ENCODE results near the gene ARID1B.
"Not testable (repeated sequence)": the region's sequence is repeated elsewhere in the genome, so short reads cannot be mapped to it uniquely, and the experiment has no call there.

ARID1B gene

DNA sequence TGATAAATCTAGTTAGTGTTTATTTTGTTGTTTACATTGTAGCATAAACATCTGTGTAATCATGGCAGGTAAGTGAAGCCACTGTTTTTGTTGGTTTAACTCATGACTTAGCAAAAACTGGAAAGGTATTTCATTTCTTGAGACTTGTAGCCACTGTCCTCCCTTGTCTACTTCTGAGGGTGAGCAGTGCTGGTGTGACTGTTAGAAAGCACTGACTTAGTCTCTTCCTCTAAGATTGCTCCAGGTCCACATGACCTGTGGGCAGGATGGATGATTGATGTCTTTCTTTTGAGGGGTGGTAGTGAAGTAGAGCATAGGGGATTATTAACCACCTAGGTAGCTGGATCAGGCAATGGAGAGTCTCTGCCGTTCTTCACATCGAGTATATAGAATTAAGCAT lies 203.8 kb downstream of the ARID1B start:
- Histone ChIP-seq H3K9me3 (ENCODE audit: insufficient read depth, low read length) (no peaks in the 10 kb centered on the region), H3K27ac (ENCODE audit: low read depth, low read length) (no peak overlapping the region), H4K20me1 (ENCODE audit: low read depth, low read length) (peaks cover 27% of the 10 kb centered on the region), H3K9me2 (replicated peaks; ENCODE audit: insufficient read depth, low read length) (no peaks in the 10 kb centered on the region), H3K27me3 (ENCODE audit: low read length) (no peaks in the 10 kb centered on the region), H3K4me3 (ENCODE audit: insufficient read depth, low read length, poor library complexity, severe bottlenecking) (no peak overlapping the region), H3K79me2 (ENCODE audit: insufficient read depth, low read length) (peaks cover 65% of the 10 kb centered on the region), H3K4me2 (ENCODE audit: low read depth, low read length, poor library complexity, severe bottlenecking) (no peak overlapping the region), H2AFZ (ENCODE audit: low read depth, low read length, severe bottlenecking) (no peak overlapping the region), H3K36me3 (ENCODE audit: low read length) (no peaks in the 10 kb centered on the region), H3F3A (ENCODE audit: insufficient read depth) (peaks cover 5% of the 10 kb centered on the region; the same call in 1 of the 2 replicates), H3K9ac (ENCODE audit: low read length) (no peak overlapping the region)
- no peak for TF ChIP-seq EZH2phosphoT487 (conservative IDR thresholded peaks at IDR 0.05; ENCODE audit: low read length)
- TF ChIP-seq, protein P1, sequence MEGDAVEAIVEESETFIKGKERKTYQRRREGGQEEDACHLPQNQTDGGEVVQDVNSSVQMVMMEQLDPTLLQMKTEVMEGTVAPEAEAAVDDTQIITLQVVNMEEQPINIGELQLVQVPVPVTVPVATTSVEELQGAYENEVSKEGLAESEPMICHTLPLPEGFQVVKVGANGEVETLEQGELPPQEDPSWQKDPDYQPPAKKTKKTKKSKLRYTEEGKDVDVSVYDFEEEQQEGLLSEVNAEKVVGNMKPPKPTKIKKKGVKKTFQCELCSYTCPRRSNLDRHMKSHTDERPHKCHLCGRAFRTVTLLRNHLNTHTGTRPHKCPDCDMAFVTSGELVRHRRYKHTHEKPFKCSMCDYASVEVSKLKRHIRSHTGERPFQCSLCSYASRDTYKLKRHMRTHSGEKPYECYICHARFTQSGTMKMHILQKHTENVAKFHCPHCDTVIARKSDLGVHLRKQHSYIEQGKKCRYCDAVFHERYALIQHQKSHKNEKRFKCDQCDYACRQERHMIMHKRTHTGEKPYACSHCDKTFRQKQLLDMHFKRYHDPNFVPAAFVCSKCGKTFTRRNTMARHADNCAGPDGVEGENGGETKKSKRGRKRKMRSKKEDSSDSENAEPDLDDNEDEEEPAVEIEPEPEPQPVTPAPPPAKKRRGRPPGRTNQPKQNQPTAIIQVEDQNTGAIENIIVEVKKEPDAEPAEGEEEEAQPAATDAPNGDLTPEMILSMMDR (IDR thresholded peaks at IDR 0.05; ENCODE audit: insufficient read depth, low read length, poor library complexity, severe bottlenecking), result no peak

DNA sequence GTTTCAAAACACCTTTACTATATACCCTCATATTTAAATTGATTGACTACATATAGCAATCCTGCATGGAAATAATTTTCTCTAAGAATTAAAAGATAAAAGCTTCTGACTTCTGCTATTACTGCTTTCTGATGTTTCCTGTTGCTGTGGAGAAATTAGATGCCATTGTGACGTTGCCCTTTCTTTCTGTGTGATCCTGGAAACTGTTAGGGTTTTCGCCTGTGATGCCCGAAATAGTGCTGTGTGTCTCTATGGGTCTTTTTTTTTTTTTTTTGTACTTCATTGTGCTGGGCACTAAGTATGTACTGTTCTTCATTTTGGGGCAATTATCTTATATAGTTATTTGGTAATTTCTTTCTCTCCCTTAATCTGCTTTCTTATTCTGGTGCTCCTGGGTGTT lies 205.0 kb downstream of the ARID1B start:
- Histone ChIP-seq H3F3A (ENCODE audit: insufficient read depth) (peaks cover 5% of the 10 kb centered on the region; the same call in 1 of the 2 replicates), H3K79me2 (ENCODE audit: insufficient read depth, low read length) (peaks cover 72% of the 10 kb centered on the region), H2AFZ (ENCODE audit: low read depth, low read length, severe bottlenecking) (no peak overlapping the region), H3K9ac (ENCODE audit: low read length) (no peak overlapping the region), H3K4me3 (ENCODE audit: insufficient read depth, low read length, poor library complexity, severe bottlenecking) (no peak overlapping the region), H3K27ac (ENCODE audit: low read depth, low read length) (no peak overlapping the region), H3K36me3 (ENCODE audit: low read length) (no peaks in the 10 kb centered on the region), H3K9me3 (ENCODE audit: insufficient read depth, low read length) (no peaks in the 10 kb centered on the region), H4K20me1 (ENCODE audit: low read depth, low read length) (peaks cover 27% of the 10 kb centered on the region), H3K27me3 (ENCODE audit: low read length) (no peaks in the 10 kb centered on the region), H3K4me2 (ENCODE audit: low read depth, low read length, poor library complexity, severe bottlenecking) (no peak overlapping the region), H3K9me2 (replicated peaks; ENCODE audit: insufficient read depth, low read length) (no peaks in the 10 kb centered on the region)
- TF ChIP-seq EZH2phosphoT487 (conservative IDR thresholded peaks at IDR 0.05; ENCODE audit: low read length), result no peak
- TF ChIP-seq, protein P1 (IDR thresholded peaks at IDR 0.05; ENCODE audit: insufficient read depth, low read length, poor library complexity, severe bottlenecking), result no peak

DNA sequence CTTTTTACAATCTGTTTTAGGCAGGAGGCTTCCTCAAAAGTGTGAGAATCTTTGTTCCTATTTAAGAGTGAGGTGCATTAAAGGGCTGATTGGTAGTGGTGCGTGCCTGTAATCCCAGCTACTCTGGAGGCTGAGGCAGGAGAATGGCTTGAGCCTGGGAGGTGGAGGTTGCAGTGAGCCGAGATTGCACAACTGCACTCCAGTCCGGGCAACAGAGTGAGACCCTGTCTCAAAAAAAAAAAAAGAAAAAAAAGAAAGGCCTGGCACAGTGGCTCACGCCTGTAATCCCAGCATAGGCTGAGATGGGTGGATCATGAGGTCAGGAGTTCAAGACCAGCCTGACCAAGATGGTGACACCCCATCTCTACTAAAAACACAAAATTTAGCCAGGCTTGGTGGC lies 205.7 kb downstream of the ARID1B start:
- H3F3A ChIP-seq (ENCODE audit: insufficient read depth); H3K4me3 ChIP-seq (ENCODE audit: insufficient read depth, low read length, poor library complexity, severe bottlenecking); H3K9me2 ChIP-seq (replicated peaks; ENCODE audit: insufficient read depth, low read length); H3K9ac ChIP-seq (ENCODE audit: low read length); H3K27ac ChIP-seq (ENCODE audit: low read depth, low read length); H3K4me2 ChIP-seq (ENCODE audit: low read depth, low read length, poor library complexity, severe bottlenecking); H2AFZ ChIP-seq (ENCODE audit: low read depth, low read length, severe bottlenecking); H3K9me3 ChIP-seq (ENCODE audit: insufficient read depth, low read length); H3K36me3 ChIP-seq (ENCODE audit: low read length); H3K27me3 ChIP-seq (ENCODE audit: low read length): not testable (repeated sequence)
- peaks cover 26% of the 10 kb centered on the region for H4K20me1 ChIP-seq (ENCODE audit: low read depth, low read length)
- peaks cover 72% of the 10 kb centered on the region for H3K79me2 ChIP-seq (ENCODE audit: insufficient read depth, low read length)

DNA sequence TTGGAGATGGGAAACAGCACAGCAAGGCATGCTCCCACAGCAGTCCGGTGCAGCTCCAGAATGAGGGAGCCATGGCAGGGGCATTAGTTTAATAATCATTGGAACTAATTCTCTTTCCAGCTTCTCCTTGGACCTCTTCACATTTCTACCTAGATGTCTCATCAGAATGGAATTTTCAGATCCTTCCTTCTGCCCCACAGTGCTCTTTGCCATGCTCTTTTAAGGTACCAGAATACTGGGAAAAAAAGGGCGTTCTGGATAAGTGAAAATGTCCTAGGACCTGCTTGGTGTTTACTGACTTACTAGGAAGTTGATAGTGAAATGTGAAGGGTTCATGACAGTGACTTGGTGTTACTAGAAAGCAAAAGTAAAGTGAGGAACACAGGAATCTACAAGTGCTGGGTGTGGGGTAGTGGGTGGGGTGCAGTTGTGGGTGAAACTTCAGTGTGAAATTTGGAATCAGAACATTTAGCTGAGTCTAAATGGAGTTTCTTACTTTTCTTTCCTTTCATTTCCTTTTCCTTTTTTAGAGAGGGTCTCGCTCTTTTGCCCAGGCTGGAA lies 207.1 kb downstream of the ARID1B start:
- H3K4me2 ChIP-seq (ENCODE audit: low read depth, low read length, poor library complexity, severe bottlenecking), result no peak overlapping the region
- H4K20me1 ChIP-seq (ENCODE audit: low read depth, low read length), result peaks cover 22% of the 10 kb centered on the region
- no peak overlapping the region for H3K27ac ChIP-seq (ENCODE audit: low read depth, low read length)
- H3K9me2 ChIP-seq (replicated peaks; ENCODE audit: insufficient read depth, low read length), result no peaks in the 10 kb centered on the region
- H3K79me2 ChIP-seq (ENCODE audit: insufficient read depth, low read length), result peaks cover 72% of the 10 kb centered on the region
- no peaks in the 10 kb centered on the region for H3K36me3 ChIP-seq (ENCODE audit: low read length)
- H2AFZ ChIP-seq (ENCODE audit: low read depth, low read length, severe bottlenecking), result no peak overlapping the region
- H3K27me3 ChIP-seq (ENCODE audit: low read length), result no peaks in the 10 kb centered on the region
- no peak overlapping the region for H3K4me3 ChIP-seq (ENCODE audit: insufficient read depth, low read length, poor library complexity, severe bottlenecking)
- TF ChIP-seq EZH2phosphoT487 (conservative IDR thresholded peaks at IDR 0.05; ENCODE audit: low read length), result no peak
- TF ChIP-seq, protein P1 (IDR thresholded peaks at IDR 0.05; ENCODE audit: insufficient read depth, low read length, poor library complexity, severe bottlenecking), result no peak
- no peaks in the 10 kb centered on the region for H3K9me3 ChIP-seq (ENCODE audit: insufficient read depth, low read length)
- H3K9ac ChIP-seq (ENCODE audit: low read length), result no peak overlapping the region
- H3F3A ChIP-seq (ENCODE audit: insufficient read depth), result peaks cover 5% of the 10 kb centered on the region; the same call in 1 of the 2 replicates
